Lower lobe of right lung (tissue), 2 donors: ENCODE data around the gene CUBN. TPM values are rescaled to one million over a fixed set of nuclear protein-coding genes. Genes with fewer than 3 reads are reported as not detected.
A peak's percentile ranks its signal among the peaks of the same experiment; 100 is the strongest.

Experiments
- ATAC-seq, 2 donors: fragments of 200-7000 bp; cut with Tn5 transposase; one replicate each; pipeline ENCODE4 v1.9.1; 2020 to 2022; ENCODE audit warnings: mild to moderate bottlenecking in 2 of 2, moderate library complexity in 2 of 2
- DNase-seq: peaks from one replicate; pipeline ENCODE4 v3.0.0-alpha.2; 2020
- H3K27ac ChIP-seq: fragments of 200-600 bp; one replicate; pipeline ENCODE4 v1.8.0; 2022
- H3K27me3 ChIP-seq: fragments of 200-600 bp; one replicate; pipeline ENCODE4 v1.8.0; 2022; ENCODE audit warnings: low read depth
- H3K36me3 ChIP-seq: fragments of 200-600 bp; one replicate; pipeline ENCODE4 v1.8.0; 2022; ENCODE audit warnings: mild to moderate bottlenecking
- H3K4me1 ChIP-seq: fragments of 200-600 bp; one replicate; pipeline ENCODE4 v1.8.0; 2022
- H3K4me3 ChIP-seq: fragments of 200-600 bp; one replicate; pipeline ENCODE4 v1.8.0; 2022; ENCODE audit warnings: mild to moderate bottlenecking
- H3K9me3 ChIP-seq: fragments of 200-600 bp; one replicate; pipeline ENCODE4 v1.8.0; 2022
- intact Hi-C: fragments of 100-400 bp; cut with DNase I; formaldehyde crosslinking; loops from one replicate; pipeline ENCODE4 v1.11.0; 2022
- total RNA-seq: library from RNA; stranded (reverse); fragmentation: NEBNext Ultra II Directional; extraction: Animal tissue kit (Norgen Biotek cat#: 25700); gene quantifications from one replicate; pipeline ENCODE4 v1.2.1, GENCODE V29; 2021
- TF ChIP-seq, protein P1 (sequence below): fragments of 200-600 bp; IDR thresholded peaks from one replicate; pipeline ENCODE4 v1.8.0; 2022; ENCODE audit warnings: antibody characterized with exemption, mild to moderate bottlenecking
- donor health status: DM: no; HTN: yes; CAD: no; lungs with severe emphysema.

CUBN gene
- total RNA-seq, 1 donor from 2014 or later, result 2.2 TPM

DNA sequence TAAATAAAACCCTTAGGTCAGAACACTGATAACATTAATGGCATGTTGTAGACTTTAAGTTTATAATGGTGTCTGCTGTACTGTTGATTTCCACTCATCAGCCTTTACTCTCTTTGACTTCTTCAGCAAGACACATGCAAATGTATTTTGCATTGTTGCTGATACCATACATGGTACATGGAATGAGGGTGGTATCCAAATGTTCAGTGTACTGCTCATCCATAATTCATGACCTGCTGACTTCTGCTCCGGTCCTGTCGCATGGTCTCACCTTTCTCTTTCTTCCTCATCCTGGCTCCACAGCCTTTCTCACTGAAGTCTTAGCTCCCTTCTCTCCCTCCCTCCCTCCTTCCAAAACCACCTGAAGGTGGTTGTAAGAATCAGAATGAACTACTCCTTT is 4.7 kb upstream of the CUBN start:
- DNase-seq, result no peak
- Histone ChIP-seq H3K27me3 (no peaks in the 10 kb centered on the region), H3K9me3 (no peaks in the 10 kb centered on the region), H3K4me3 (no peak overlapping the region), H3K36me3 (no peaks in the 10 kb centered on the region), H3K4me1 (no peaks in the 10 kb centered on the region), H3K27ac (no peak overlapping the region)
- TF ChIP-seq, protein P1, sequence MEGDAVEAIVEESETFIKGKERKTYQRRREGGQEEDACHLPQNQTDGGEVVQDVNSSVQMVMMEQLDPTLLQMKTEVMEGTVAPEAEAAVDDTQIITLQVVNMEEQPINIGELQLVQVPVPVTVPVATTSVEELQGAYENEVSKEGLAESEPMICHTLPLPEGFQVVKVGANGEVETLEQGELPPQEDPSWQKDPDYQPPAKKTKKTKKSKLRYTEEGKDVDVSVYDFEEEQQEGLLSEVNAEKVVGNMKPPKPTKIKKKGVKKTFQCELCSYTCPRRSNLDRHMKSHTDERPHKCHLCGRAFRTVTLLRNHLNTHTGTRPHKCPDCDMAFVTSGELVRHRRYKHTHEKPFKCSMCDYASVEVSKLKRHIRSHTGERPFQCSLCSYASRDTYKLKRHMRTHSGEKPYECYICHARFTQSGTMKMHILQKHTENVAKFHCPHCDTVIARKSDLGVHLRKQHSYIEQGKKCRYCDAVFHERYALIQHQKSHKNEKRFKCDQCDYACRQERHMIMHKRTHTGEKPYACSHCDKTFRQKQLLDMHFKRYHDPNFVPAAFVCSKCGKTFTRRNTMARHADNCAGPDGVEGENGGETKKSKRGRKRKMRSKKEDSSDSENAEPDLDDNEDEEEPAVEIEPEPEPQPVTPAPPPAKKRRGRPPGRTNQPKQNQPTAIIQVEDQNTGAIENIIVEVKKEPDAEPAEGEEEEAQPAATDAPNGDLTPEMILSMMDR, result no peak
- intact Hi-C loops, result no loop called here
- ATAC-seq, result no peak

DNA sequence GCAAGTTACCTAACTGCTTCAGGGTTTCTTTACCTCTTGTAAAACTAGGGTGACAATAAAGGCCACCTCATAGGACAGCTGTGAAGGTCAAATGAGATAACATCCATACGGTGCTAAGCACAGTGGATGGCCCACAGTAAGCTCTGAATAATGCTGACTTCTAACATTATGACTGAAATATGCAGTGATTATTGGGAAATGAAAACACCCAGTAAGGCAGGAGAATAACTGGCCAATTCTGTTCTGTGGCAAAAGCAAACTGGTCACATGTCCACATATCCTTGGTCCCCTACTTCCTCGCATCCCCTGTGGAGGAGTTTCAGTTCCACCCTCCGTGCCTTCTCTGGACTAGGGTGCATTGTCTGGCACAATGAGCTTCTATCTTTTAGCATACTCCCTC is 1.4 kb downstream of the CUBN start:
- intact Hi-C loops, result no loop called here
- H3K4me3 ChIP-seq, result no peak overlapping the region
- no peak overlapping the region for H3K27ac ChIP-seq
- TF ChIP-seq, protein P1, result no peak
- DNase-seq, result no peak
- ATAC-seq, result peak; percentile 66 to 89
- H3K36me3 ChIP-seq, result no peaks in the 10 kb centered on the region
- H3K9me3 ChIP-seq, result no peaks in the 10 kb centered on the region
- H3K4me1 ChIP-seq, result no peaks in the 10 kb centered on the region
- no peaks in the 10 kb centered on the region for H3K27me3 ChIP-seq

DNA sequence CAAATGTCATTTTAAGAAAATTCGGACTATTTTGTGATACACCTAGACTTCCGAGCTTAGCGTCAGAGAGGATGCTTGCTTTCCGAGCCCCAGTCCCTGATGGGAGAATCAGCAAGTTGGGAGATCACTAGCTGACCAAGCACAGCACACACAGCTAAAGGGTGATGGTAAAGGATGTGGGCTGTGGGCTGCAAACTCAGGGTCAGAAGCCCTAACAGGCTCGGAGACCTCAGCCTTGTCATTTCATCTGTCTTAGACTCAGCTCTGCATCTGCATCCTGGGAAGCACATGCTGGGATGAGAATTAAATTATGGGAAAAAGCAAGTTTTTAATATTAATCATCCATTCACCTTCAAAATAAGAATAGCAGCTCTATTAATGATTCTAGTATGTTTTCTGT is 3.3 kb downstream of the CUBN start:
- no peak for ATAC-seq
- Histone ChIP-seq H3K9me3 (no peaks in the 10 kb centered on the region), H3K27ac (no peak overlapping the region), H3K4me1 (no peaks in the 10 kb centered on the region), H3K4me3 (no peak overlapping the region), H3K36me3 (no peaks in the 10 kb centered on the region), H3K27me3 (no peaks in the 10 kb centered on the region)
- no peak for DNase-seq
- intact Hi-C loops, result no loop called here
- TF ChIP-seq, protein P1, result no peak

DNA sequence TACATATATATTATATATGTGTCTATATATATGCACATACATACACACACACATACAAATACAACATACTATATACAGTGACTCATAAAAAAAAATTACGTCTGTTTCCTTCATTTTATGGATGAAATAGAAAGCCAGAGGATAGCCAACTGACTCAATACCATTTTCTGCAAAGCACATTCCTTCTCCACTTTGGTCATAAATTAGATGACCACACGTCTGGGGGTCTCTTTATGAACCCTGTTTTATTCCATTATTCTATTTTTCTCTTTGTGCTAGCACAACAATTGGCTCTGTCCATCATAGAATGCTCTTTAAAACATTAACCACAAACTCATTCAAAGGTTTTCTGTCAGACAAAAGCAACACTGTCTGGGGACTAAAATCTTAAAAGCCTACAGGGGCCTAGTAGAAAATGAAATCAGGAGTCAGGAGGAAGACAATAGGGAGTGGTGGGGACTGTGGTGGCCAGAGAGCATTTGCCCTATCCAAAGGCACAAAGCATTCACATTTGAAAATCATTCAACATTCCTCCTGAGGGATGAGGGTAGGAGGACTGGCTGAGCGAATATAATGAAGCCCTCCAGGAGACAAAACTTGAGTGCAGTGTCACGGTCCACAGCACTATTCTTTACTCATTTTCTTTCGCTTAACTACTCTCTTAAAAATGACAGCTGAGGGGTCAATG is 4.3 kb downstream of the CUBN start:
- Histone ChIP-seq H3K9me3 (no peaks in the 10 kb centered on the region), H3K27me3 (no peaks in the 10 kb centered on the region), H3K36me3 (no peaks in the 10 kb centered on the region), H3K4me1 (no peaks in the 10 kb centered on the region), H3K27ac (no peak overlapping the region), H3K4me3 (no peak overlapping the region)
- intact Hi-C loops, result no loop called here
- ATAC-seq (no peak), DNase-seq (no peak)
- TF ChIP-seq, protein P1, result no peak

DNA sequence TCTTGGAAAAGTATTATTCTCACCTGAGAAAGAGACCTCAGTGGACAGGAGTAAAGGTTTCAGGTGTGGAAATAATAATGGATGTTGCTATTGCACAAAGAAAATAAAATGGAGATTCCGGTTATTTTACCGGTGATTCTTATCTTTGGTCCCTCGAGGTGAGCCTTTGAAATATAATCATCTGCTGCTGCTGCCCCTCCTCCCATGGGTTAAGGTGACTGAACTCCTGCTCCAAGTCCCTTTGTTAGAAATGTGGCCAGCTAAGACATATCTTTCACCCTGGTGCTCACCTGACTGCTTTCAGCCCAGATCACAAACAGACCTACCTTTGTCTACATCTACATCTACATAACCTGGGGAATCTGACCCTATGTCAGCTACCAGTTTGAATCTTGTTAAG is 5.7 kb downstream of the CUBN start:
- H3K27me3 ChIP-seq, result no peaks in the 10 kb centered on the region

More for the DNA sequence above, 5.7 kb downstream of the CUBN start:
- H3K4me3 ChIP-seq, result no peak overlapping the region
- DNase-seq (no peak), ATAC-seq (no peak)
- H3K4me1 ChIP-seq, result no peaks in the 10 kb centered on the region
- no peak overlapping the region for H3K27ac ChIP-seq
- H3K36me3 ChIP-seq, result no peaks in the 10 kb centered on the region
- intact Hi-C loops, result no loop called here
- TF ChIP-seq, protein P1, result no peak
- no peaks in the 10 kb centered on the region for H3K9me3 ChIP-seq
